Articular chondrocyte of knee joint (primary cell): ENCODE data around the gene GNA14. TPM values are rescaled to one million over a fixed set of nuclear protein-coding genes. Genes with fewer than 3 reads are reported as not detected.

Experiments
- small RNA-seq: library from RNA; depleted of rRNA; stranded (forward); fragments of <200 nt; gene quantifications from one replicate; pipeline ENCODE3, GENCODE V24; 2012
- total RNA-seq: library from RNA; depleted of rRNA; stranded (reverse); fragments of >200 nt; gene quantifications from 2 replicates; pipeline ENCODE4 v1.2.3, GENCODE V29; 2012

GNA14 gene
- 0.91 and 2.6 TPM in 2 replicates for total RNA-seq

GRCh38 chr9:77648234-77649108 lies at the start of gene GNA14:
Gene GNA14 (minus strand): TSS chr9:77648322. CDS start chr9:77647793, 529 bp downstream.

Small RNAs within 50 kb of the gene (small RNA-seq; reads per million reads assigned to genes)
- gene RNU6-1303P, result not detected
